ENCODE measurements around the gene ETV6.
"Not testable (repeated sequence)": the region's sequence is repeated elsewhere in the genome, so short reads cannot be mapped to it uniquely, and the experiment has no call there.

Gene ETV6

GRCh38 chr12:11649413-11650285 lies at the start of gene ETV6:
TSS of gene ETV6 (plus strand) at chr12:11649674. CDS start at chr12:11650128, 454 bp downstream.
- DNase-seq (ENCODE audit: low read depth): no peak

- DNase-seq (ENCODE audit: low read depth): no peak
These were observed 49.3 kb upstream of the ETV6 start for GRCh38 chr12:11600199-11600598.

- no peak for DNase-seq (ENCODE audit: low read depth)
These were observed 47.8 kb upstream of the ETV6 start for GRCh38 chr12:11601647-11602046.

GRCh38 chr12:11607313-11608081 lies 42.0 kb upstream of the ETV6 start:
- DNase-seq (ENCODE audit: low read depth): no peak

GRCh38 chr12:11609045-11609444 lies 40.4 kb upstream of the ETV6 start:
- DNase-seq (ENCODE audit: low read depth): no peak

GRCh38 chr12:11615481-11615880 lies 34.0 kb upstream of the ETV6 start:
- DNase-seq (ENCODE audit: low read depth): no peak

GRCh38 chr12:11618046-11618445 lies 31.4 kb upstream of the ETV6 start:
- no peak for DNase-seq (ENCODE audit: low read depth)

GRCh38 chr12:11621797-11622423 lies 27.6 kb upstream of the ETV6 start:
- no peak for DNase-seq (ENCODE audit: low read depth)

GRCh38 chr12:11622876-11623281 lies 26.6 kb upstream of the ETV6 start:
- no peak for DNase-seq (ENCODE audit: low read depth)

- DNase-seq (ENCODE audit: low read depth): no peak
These were observed 26.1 kb upstream of the ETV6 start for GRCh38 chr12:11623382-11623781.

GRCh38 chr12:11624116-11624515 lies 25.4 kb upstream of the ETV6 start:
- DNase-seq (ENCODE audit: low read depth): no peak

GRCh38 chr12:11627709-11628108 lies 21.8 kb upstream of the ETV6 start:
- not testable (repeated sequence) for DNase-seq (ENCODE audit: low read depth)

GRCh38 chr12:11628353-11628752 lies 21.1 kb upstream of the ETV6 start:
- no peak for DNase-seq (ENCODE audit: low read depth)

GRCh38 chr12:11630046-11630706 lies 19.3 kb upstream of the ETV6 start:
- no peak for DNase-seq (ENCODE audit: low read depth)

- no peak for DNase-seq (ENCODE audit: low read depth)
These were observed 18.2 kb upstream of the ETV6 start for GRCh38 chr12:11631288-11631687.

GRCh38 chr12:11631881-11632280 lies 17.6 kb upstream of the ETV6 start:
- DNase-seq (ENCODE audit: low read depth): not testable (repeated sequence)

GRCh38 chr12:11633968-11634367 lies 15.5 kb upstream of the ETV6 start:
- no peak for DNase-seq (ENCODE audit: low read depth)

GRCh38 chr12:11635341-11635740 lies 14.1 kb upstream of the ETV6 start:
- no peak for DNase-seq (ENCODE audit: low read depth)

GRCh38 chr12:11638315-11638916 lies 11.1 kb upstream of the ETV6 start:
- no peak for DNase-seq (ENCODE audit: low read depth)

GRCh38 chr12:11639454-11639853 lies 10.0 kb upstream of the ETV6 start:
- DNase-seq (ENCODE audit: low read depth): no peak

- DNase-seq (ENCODE audit: low read depth): no peak
These were observed 8.0 kb upstream of the ETV6 start for GRCh38 chr12:11641522-11641921.

- DNase-seq (ENCODE audit: low read depth): no peak
These were observed 6.7 kb upstream of the ETV6 start for GRCh38 chr12:11642785-11643184.
